Keratinocyte (primary cell): ENCODE measurements around the gene OSTN. TPM values are rescaled to one million over a fixed set of nuclear protein-coding genes. Genes with fewer than 3 reads are reported as not detected.

Experiments used
- DNase-seq: peaks from one replicate; pipeline ENCODE4 v3.0.0-alpha.2; 2011; ENCODE audit warnings: low read depth, missing footprints, low spot score
- FAIRE-seq: peaks from 2 replicates; lab custom pipeline; 2011; peaks lifted over from hg19 to GRCh38; lab: Jason Lieb, UNC
- H2AFZ ChIP-seq: 2 replicates; pipeline ENCODE4 v1.6.0; 2012; ENCODE audit warnings: low read length, control low read depth, inconsistent platforms; ENCODE audit not compliant: control insufficient read depth
- H3K27ac ChIP-seq: 2 replicates; pipeline ENCODE4 v1.5.1; 2011; ENCODE audit warnings: low read length; ENCODE audit not compliant: control insufficient read depth, insufficient read depth
- H3K27me3 ChIP-seq: 3 replicates; pipeline ENCODE4 v1.6.0; 2011; ENCODE audit warnings: low read length; ENCODE audit not compliant: control insufficient read depth, insufficient read depth; ENCODE audit errors: extremely low read depth
- H3K36me3 ChIP-seq, 2 experiments: 2 replicates in 1 of 2; 3 replicates in 1 of 2; pipeline ENCODE4 v1.5.1; 2011; ENCODE audit warnings: low read length in 2 of 2, mild to moderate bottlenecking in 1 of 2; ENCODE audit not compliant: control insufficient read depth in 2 of 2, insufficient read depth in 2 of 2; ENCODE audit errors: extremely low read depth in 1 of 2
- H3K4me1 ChIP-seq: 3 replicates; pipeline ENCODE4 v1.5.1; 2011; ENCODE audit warnings: low read length; ENCODE audit not compliant: control insufficient read depth, insufficient read depth; ENCODE audit errors: extremely low read depth
- H3K4me2 ChIP-seq: 3 replicates; pipeline ENCODE4 v1.6.0; 2011; ENCODE audit warnings: low read depth, low read length; ENCODE audit not compliant: control insufficient read depth, insufficient read depth; ENCODE audit errors: extremely low read depth
- H3K4me3 ChIP-seq, 3 experiments: fragments of 200-600 bp in 1 of 3; sonication (generic) in 1 of 3; 2 replicates in 2 of 3; 3 replicates in 1 of 3; pipeline ENCODE4 v1.5.1; 2011 to 2016; ENCODE audit warnings: low read length in 3 of 3, mild to moderate bottlenecking in 3 of 3, control low read depth in 2 of 3, inconsistent platforms in 1 of 3, low read depth in 1 of 3, mixed read lengths in 1 of 3, mixed run types in 1 of 3, moderate library complexity in 1 of 3; ENCODE audit not compliant: control insufficient read depth in 2 of 3, insufficient read depth in 2 of 3; ENCODE audit errors: extremely low read depth in 1 of 3
- H3K79me2 ChIP-seq: 2 replicates; pipeline ENCODE4 v1.6.0; 2012; ENCODE audit warnings: low read length; ENCODE audit not compliant: control insufficient read depth, insufficient read depth
- H3K9ac ChIP-seq: 3 replicates; pipeline ENCODE4 v1.6.0; 2011; ENCODE audit warnings: low read length; ENCODE audit not compliant: control insufficient read depth, insufficient read depth; ENCODE audit errors: extremely low read depth
- H3K9me1 ChIP-seq: 3 replicates; pipeline ENCODE4 v1.6.0; 2011; ENCODE audit warnings: low read length; ENCODE audit not compliant: control insufficient read depth, insufficient read depth; ENCODE audit errors: extremely low read depth
- H3K9me3 ChIP-seq: 2 replicates; pipeline ENCODE4 v1.5.1; 2012; ENCODE audit warnings: low read depth, low read length; ENCODE audit not compliant: control insufficient read depth
- H4K20me1 ChIP-seq: 3 replicates; pipeline ENCODE4 v1.6.0; 2011; ENCODE audit warnings: low read length; ENCODE audit not compliant: control insufficient read depth, insufficient read depth; ENCODE audit errors: extremely low read depth
- EZH2 ChIP-seq: IDR thresholded peaks from one replicate; pipeline ENCODE4 v1.6.1; 2012; ENCODE audit warnings: inconsistent platforms, mild to moderate bottlenecking, low read length, moderate library complexity
- dilution Hi-C: fragments of 300-500 bp; cut with MboI; formaldehyde crosslinking; loops from one replicate; pipeline ENCODE4 v1.7.0; 2020; ENCODE audit warnings: low sequenced_read_pairs; ENCODE audit not compliant: extremely low pct_ligation_motif_present
- polyA plus RNA-seq, 5 experiments: library from polyadenylated mRNA; depleted of rRNA in 3 of 5; stranded (reverse) in 3 of 5; stranded (forward) in 1 of 5; unstranded in 1 of 5; fragments of >200 nt; gene quantifications; 1 replicate in 1 of 5; 2 replicates in 3 of 5; 3 replicates in 1 of 5; pipeline versions ENCODE4 v1.2.1 to v1.2.3, GENCODE V29; 2011 to 2012; ENCODE audit warnings: missing spikeins in 2 of 5, low read depth in 1 of 5, low replicate concordance in 1 of 5
- TF ChIP-seq, protein P1 (sequence below), 3 experiments: IDR thresholded peaks in 1 of 3; conservative IDR thresholded peaks in 1 of 3; optimal IDR thresholded peaks in 1 of 3; 2 replicates in 2 of 3; 3 replicates in 1 of 3; pipeline versions ENCODE3 to v1.5.1; 2011; ENCODE audit warnings: low read length in 3 of 3, mild to moderate bottlenecking in 3 of 3, moderate library complexity in 2 of 3, control low read depth in 1 of 3, inconsistent platforms in 1 of 3; ENCODE audit not compliant: insufficient read depth in 2 of 3; ENCODE audit errors: extremely low read depth in 1 of 3

OSTN gene
- polyA plus RNA-seq, 1 donor (not counting 4 experiments of a cell fraction or from before 2014, with no cell fraction given): not detected

DNA sequence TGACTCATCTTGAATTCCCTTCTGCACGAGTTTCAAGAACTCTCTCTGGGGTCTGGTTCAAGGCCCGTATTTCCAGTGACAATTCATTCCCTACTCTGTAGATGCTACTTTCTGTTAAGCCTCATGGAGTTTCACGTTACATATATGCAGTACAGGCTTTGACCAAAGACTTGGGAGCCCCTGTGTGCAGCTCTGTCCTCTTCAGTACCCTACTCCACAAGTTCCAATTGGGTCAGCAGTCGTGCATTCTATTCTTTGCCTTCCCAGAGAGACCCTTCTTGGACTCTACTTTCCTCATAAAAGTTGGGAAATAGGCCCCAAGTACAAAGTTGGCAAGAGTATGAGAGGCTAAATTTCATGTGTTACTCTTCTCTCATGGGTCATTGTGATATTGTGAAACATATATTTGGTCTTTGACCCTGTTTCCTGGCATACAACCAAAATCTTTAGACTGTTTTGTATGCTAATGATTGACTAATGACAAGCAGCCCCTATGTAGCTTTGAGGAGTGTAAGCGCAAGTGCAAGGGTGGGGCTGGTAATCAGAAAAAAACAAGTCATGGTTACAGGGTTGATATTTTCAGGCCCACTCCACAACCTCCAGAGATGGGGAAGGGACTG, 115.2 kb downstream of the OSTN start:
- DNase-seq: no peak
- Histone ChIP-seq H3K9me3 (no peaks in the 10 kb centered on the region), H3K4me2 (no peak overlapping the region), H3K27ac (no peak overlapping the region), H3K4me1 (no peaks in the 10 kb centered on the region), H3K4me3 (no peak overlapping the region), H3K36me3 (no peaks in the 10 kb centered on the region), H3K79me2 (no peaks in the 10 kb centered on the region), H3K27me3 (no peaks in the 10 kb centered on the region), H4K20me1 (no peaks in the 10 kb centered on the region), H3K9me1 (no peaks in the 10 kb centered on the region), H2AFZ (no peak overlapping the region), H3K9ac (no peak overlapping the region)
- FAIRE-seq: no peak
- TF ChIP-seq, protein P1, sequence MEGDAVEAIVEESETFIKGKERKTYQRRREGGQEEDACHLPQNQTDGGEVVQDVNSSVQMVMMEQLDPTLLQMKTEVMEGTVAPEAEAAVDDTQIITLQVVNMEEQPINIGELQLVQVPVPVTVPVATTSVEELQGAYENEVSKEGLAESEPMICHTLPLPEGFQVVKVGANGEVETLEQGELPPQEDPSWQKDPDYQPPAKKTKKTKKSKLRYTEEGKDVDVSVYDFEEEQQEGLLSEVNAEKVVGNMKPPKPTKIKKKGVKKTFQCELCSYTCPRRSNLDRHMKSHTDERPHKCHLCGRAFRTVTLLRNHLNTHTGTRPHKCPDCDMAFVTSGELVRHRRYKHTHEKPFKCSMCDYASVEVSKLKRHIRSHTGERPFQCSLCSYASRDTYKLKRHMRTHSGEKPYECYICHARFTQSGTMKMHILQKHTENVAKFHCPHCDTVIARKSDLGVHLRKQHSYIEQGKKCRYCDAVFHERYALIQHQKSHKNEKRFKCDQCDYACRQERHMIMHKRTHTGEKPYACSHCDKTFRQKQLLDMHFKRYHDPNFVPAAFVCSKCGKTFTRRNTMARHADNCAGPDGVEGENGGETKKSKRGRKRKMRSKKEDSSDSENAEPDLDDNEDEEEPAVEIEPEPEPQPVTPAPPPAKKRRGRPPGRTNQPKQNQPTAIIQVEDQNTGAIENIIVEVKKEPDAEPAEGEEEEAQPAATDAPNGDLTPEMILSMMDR (optimal IDR thresholded peaks at IDR 0.05 in 1 of 3, IDR thresholded peaks at IDR 0.05 in 1 of 3, conservative IDR thresholded peaks at IDR 0.05 in 1 of 3; ENCODE audit: extremely low read depth in 1 of 3, insufficient read depth in 2 of 3, low read length in 3 of 3): no peak
- no peak for TF ChIP-seq EZH2
- dilution Hi-C loops: no loop called here

Other genes starting within 250 kb of the OSTN start
- gene CCDC50, start 130.2 kb downstream of the OSTN start, polyA plus RNA-seq: 41.1 to 54.8 TPM (median 43.7 TPM) in 3 replicates
- gene UTS2B, start 131.3 kb downstream of the OSTN start, polyA plus RNA-seq: not detected in 3 replicates